CD8-positive, alpha-beta memory T cell (primary cell): ENCODE data around the gene UPF2. TPM values are rescaled to one million over a fixed set of nuclear protein-coding genes. Genes with fewer than 3 reads are reported as not detected.

Experiments
- CTCF ChIA-PET: fragments of 350-600 bp; sonication (Branson Sonifier 250); formaldehyde crosslinking; loops from one replicate; lab custom pipeline; 2021; ENCODE audit warnings: antibody characterized with exemption; lab: Charles Lee
- POLR2A ChIA-PET: fragments of 350-600 bp; sonication (Branson Sonifier 250); formaldehyde crosslinking; loops from one replicate; lab custom pipeline; 2021; ENCODE audit warnings: antibody characterized with exemption; lab: Charles Lee
- DNase-seq, 5 donors: peaks; one replicate each; pipeline versions ENCODE4 v3.0.0 to v3.0.0-alpha.2; 2020 to 2022; ENCODE audit warnings: mixed read lengths in 1 of 5
- H3K27ac ChIP-seq: one replicate; pipeline ENCODE4 v1.7.0; 2013; ENCODE audit warnings: low read depth, mild to moderate bottlenecking, low read length, moderate library complexity
- H3K27me3 ChIP-seq: 2 replicates; pipeline ENCODE4 v1.7.0; 2013; ENCODE audit warnings: low read length, mild to moderate bottlenecking; ENCODE audit not compliant: insufficient read depth, poor library complexity, severe bottlenecking
- H3K36me3 ChIP-seq: 2 replicates; pipeline ENCODE4 v1.7.0; 2013; ENCODE audit warnings: mild to moderate bottlenecking, low read length, moderate library complexity; ENCODE audit not compliant: insufficient read depth
- H3K4me1 ChIP-seq: 2 replicates; pipeline ENCODE4 v1.7.0; 2013; ENCODE audit warnings: mild to moderate bottlenecking, low read length, moderate library complexity; ENCODE audit not compliant: insufficient read depth
- H3K4me3 ChIP-seq: 2 replicates; pipeline ENCODE4 v1.7.0; 2013; ENCODE audit warnings: mild to moderate bottlenecking, low read length
- H3K9me3 ChIP-seq: 2 replicates; pipeline ENCODE4 v1.7.0; 2013; ENCODE audit warnings: mild to moderate bottlenecking, low read length
- H3K27ac Mint-ChIP-seq, 8 donors: one replicate each; pipeline ENCODE4 v1.8.0; 2020 to 2021; ENCODE audit warnings: mixed read lengths in 8 of 8, mild to moderate bottlenecking in 6 of 8, inconsistent platforms in 3 of 8, moderate library complexity in 3 of 8
- H3K27me3 Mint-ChIP-seq, 2 donors: one replicate each; pipeline ENCODE4 v1.8.0; 2020 to 2021; ENCODE audit warnings: mixed read lengths in 2 of 2, mild to moderate bottlenecking in 1 of 2, moderate library complexity in 1 of 2
- H3K36me3 Mint-ChIP-seq, 3 donors: one replicate each; pipeline ENCODE4 v1.8.0; 2020 to 2021; ENCODE audit warnings: mixed read lengths in 3 of 3, inconsistent platforms in 1 of 3, mild to moderate bottlenecking in 1 of 3
- H3K4me1 Mint-ChIP-seq, 3 donors: one replicate each; pipeline ENCODE4 v1.8.0; 2020 to 2021; ENCODE audit warnings: mixed read lengths in 3 of 3, inconsistent platforms in 1 of 3, mild to moderate bottlenecking in 1 of 3
- H3K4me3 Mint-ChIP-seq, 7 donors: one replicate each; pipeline ENCODE4 v1.8.0; 2020 to 2021; ENCODE audit warnings: mixed read lengths in 7 of 7, mild to moderate bottlenecking in 6 of 7, moderate library complexity in 4 of 7, inconsistent platforms in 2 of 7
- H3K9me3 Mint-ChIP-seq, 5 donors: one replicate each; pipeline ENCODE4 v1.8.0; 2020 to 2022; ENCODE audit warnings: mixed read lengths in 5 of 5, mild to moderate bottlenecking in 3 of 5, moderate library complexity in 2 of 5, inconsistent platforms in 1 of 5
- polyA plus RNA-seq: library from polyadenylated mRNA; unstranded; fragments of 300-500 nt; fragmentation: Illumina TruSeq; gene quantifications from one replicate; pipeline ENCODE4 v1.2.3, GENCODE V29; 2021
- total RNA-seq, 2 experiments: library from RNA; stranded (reverse); gene quantifications; one replicate each; pipeline ENCODE4 v1.2.3, GENCODE V29; 2021

UPF2 gene
- total and polyA plus RNA-seq, 3 experiments from 2014 or later, result 18.5 to 42.4 (median 39.8) TPM

- Mint-ChIP-seq H3K36me3 (peaks cover 4 to 42% (median 13%) of the 10 kb centered on the region in 3 donors), H3K27me3 (peaks cover 0 to 2% of the 10 kb centered on the region in 2 donors), H3K4me1 (peaks cover 41 to 65% (median 62%) of the 10 kb centered on the region in 3 donors), H3K27ac (peak overlapping the region in 1 of 8 donors; percentile 7), H3K9me3 (no peaks in the 10 kb centered on the region), H3K4me3 (no peak overlapping the region)
- H3K9me3 ChIP-seq, result no peaks in the 10 kb centered on the region
- no peak for DNase-seq
- H3K4me1 ChIP-seq, result peaks cover 13% of the 10 kb centered on the region
- H3K4me3 ChIP-seq, result no peak overlapping the region
- H3K36me3 ChIP-seq, result peaks cover 5% of the 10 kb centered on the region
- no peaks in the 10 kb centered on the region for H3K27me3 ChIP-seq
- ChIA-PET CTCF (no interaction called here), POLR2A (no interaction called here)
- no peak overlapping the region for H3K27ac ChIP-seq
These were observed 6.4 kb downstream of the UPF2 start for GRCh38 chr10:12036073-12036655.

GRCh38 chr10:12031404-12031803 is 11.2 kb downstream of the UPF2 start:
- Histone ChIP-seq H3K27me3 (no peaks in the 10 kb centered on the region), H3K4me3 (no peak overlapping the region), H3K27ac (no peak overlapping the region), H3K4me1 (no peaks in the 10 kb centered on the region), H3K36me3 (peaks cover 17% of the 10 kb centered on the region), H3K9me3 (no peaks in the 10 kb centered on the region)
- no peaks in the 10 kb centered on the region for H3K9me3 Mint-ChIP-seq
- peaks cover 41 to 65% (median 58%) of the 10 kb centered on the region in 3 donors for H3K4me1 Mint-ChIP-seq
- no peaks in the 10 kb centered on the region for H3K27me3 Mint-ChIP-seq
- DNase-seq, result no peak
- ChIA-PET CTCF (no interaction called here), POLR2A (no interaction called here)
- no peak overlapping the region for H3K4me3 Mint-ChIP-seq
- H3K36me3 Mint-ChIP-seq, result peaks cover 4 to 72% (median 29%) of the 10 kb centered on the region in 3 donors
- peak overlapping the region in 3 of 8 donors; percentile 25 to 59 (median 54) for H3K27ac Mint-ChIP-seq

DNA sequence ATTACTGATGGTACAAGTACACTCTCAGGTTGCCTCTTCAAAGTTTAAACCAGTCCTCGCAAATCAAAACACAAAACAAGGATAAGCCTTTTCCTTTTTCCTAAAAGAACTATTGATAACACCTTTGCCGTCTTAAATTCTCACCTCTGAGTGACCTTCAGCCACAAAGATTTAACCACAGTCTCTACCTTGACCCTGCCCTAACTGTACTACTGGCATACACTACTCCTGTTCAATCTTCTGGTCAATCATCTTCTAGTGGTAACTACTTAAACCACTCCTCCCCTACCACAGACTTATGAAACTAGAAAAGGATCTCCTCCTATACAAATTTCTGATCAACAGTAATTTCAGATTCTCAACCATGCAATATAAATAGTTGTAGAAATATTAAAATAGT is 15.1 kb downstream of the UPF2 start:
- Histone ChIP-seq H3K27me3 (no peaks in the 10 kb centered on the region), H3K9me3 (no peaks in the 10 kb centered on the region), H3K36me3 (peaks cover 12% of the 10 kb centered on the region), H3K4me3 (no peak overlapping the region), H3K27ac (no peak overlapping the region), H3K4me1 (peaks cover 7% of the 10 kb centered on the region)
- H3K4me1 Mint-ChIP-seq, result peaks cover 39 to 68% (median 65%) of the 10 kb centered on the region in 3 donors
- ChIA-PET CTCF (no interaction called here), POLR2A (no interaction called here)
- H3K9me3 Mint-ChIP-seq, result no peaks in the 10 kb centered on the region
- peak overlapping the region in 4 of 8 donors; percentile 10 to 71 (median 24) for H3K27ac Mint-ChIP-seq
- H3K4me3 Mint-ChIP-seq, result no peak overlapping the region
- no peak for DNase-seq
- H3K27me3 Mint-ChIP-seq, result no peaks in the 10 kb centered on the region
- H3K36me3 Mint-ChIP-seq, result peaks cover 0 to 56% (median 27%) of the 10 kb centered on the region in 3 donors

DNA sequence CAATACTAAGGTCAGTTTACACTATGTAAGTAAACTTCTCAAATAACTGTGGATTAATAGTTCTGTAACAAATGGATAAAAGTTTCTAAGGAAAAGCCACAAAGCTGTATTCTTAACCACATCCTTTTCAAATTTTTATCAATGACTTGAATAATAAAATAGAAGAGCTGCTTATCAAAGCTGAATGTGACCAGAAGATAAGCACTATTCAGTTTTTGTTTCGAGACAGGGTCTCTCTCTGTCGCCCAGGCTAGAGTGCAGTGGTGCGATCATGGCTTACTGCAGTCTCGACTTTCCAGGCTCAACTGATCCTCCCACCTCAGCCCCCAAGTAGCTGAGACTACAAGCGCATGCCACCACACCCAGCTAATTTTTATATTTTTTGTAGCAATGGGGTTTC is 17.0 kb downstream of the UPF2 start:
- no peak overlapping the region for H3K4me3 Mint-ChIP-seq
- peaks cover 35 to 62% (median 60%) of the 10 kb centered on the region in 3 donors for H3K4me1 Mint-ChIP-seq
- Histone ChIP-seq H3K4me3 (no peak overlapping the region), H3K27ac (no peak overlapping the region), H3K4me1 (peaks cover 10% of the 10 kb centered on the region), H3K9me3 (no peaks in the 10 kb centered on the region), H3K36me3 (peaks cover 12% of the 10 kb centered on the region), H3K27me3 (no peaks in the 10 kb centered on the region)
- no peak for DNase-seq
- peak overlapping the region in 1 of 8 donors; percentile 38 for H3K27ac Mint-ChIP-seq
- no peaks in the 10 kb centered on the region for H3K9me3 Mint-ChIP-seq
- POLR2A ChIA-PET, result no interaction called here
- peaks cover 0 to 49% (median 18%) of the 10 kb centered on the region in 3 donors for H3K36me3 Mint-ChIP-seq
- H3K27me3 Mint-ChIP-seq, result no peaks in the 10 kb centered on the region
- CTCF ChIA-PET, result no interaction called here

DNA sequence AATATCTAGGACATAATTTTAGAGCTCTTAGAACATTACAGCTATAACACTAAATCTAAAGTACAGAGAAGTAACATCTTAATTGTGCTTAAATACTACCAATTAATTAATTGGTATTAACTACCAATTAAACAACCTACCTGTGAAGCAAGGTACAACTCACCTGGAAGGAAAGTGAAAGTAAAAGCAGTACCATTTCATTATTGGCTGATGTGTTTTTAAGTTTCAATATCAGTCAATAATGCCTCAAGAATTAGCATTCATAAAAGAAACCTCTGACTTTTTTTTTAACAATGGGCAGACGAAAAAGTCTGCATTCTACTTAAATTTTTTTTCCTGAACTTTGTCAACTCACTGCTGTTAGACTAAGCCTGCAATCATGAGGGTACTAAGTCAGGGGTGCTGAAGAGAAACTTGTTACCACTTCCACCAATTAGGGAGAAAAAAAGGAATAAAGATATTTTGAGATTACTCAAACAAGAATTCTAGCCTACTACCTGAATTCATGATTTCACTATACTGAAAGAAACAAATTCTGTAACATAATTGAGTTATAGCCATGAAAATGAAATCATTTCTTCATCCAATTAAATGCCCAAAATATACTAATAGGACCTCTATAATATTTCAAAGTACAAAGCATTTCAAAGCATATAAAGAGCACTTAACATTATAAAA is 19.9 kb downstream of the UPF2 start:
- Histone ChIP-seq H3K27ac (no peak overlapping the region), H3K9me3 (no peaks in the 10 kb centered on the region), H3K27me3 (no peaks in the 10 kb centered on the region), H3K4me3 (peak overlapping the region; percentile 6), H3K36me3 (no peaks in the 10 kb centered on the region), H3K4me1 (peaks cover 10% of the 10 kb centered on the region)
- Mint-ChIP-seq H3K4me1 (peaks cover 28 to 53% (median 53%) of the 10 kb centered on the region in 3 donors), H3K27ac (peak overlapping the region in 7 of 8 donors; percentile 32 to 79 (median 77)), H3K9me3 (no peaks in the 10 kb centered on the region), H3K4me3 (peak overlapping the region in 6 of 7 donors; percentile 25 to 65 (median 54)), H3K27me3 (no peaks in the 10 kb centered on the region), H3K36me3 (peaks cover 0 to 27% (median 7%) of the 10 kb centered on the region in 3 donors)
- CTCF ChIA-PET, result no interaction called here
- POLR2A ChIA-PET, result no interaction called here
- DNase-seq, result no peak

GRCh38 chr10:12020574-12020973 is 22.0 kb downstream of the UPF2 start:
- no peaks in the 10 kb centered on the region for H3K36me3 ChIP-seq
- DNase-seq, result no peak
- Mint-ChIP-seq H3K27me3 (no peaks in the 10 kb centered on the region), H3K4me3 (no peak overlapping the region), H3K27ac (no peak overlapping the region), H3K4me1 (peaks cover 17 to 41% (median 41%) of the 10 kb centered on the region in 3 donors), H3K9me3 (no peaks in the 10 kb centered on the region), H3K36me3 (peaks cover 0 to 13% (median 1%) of the 10 kb centered on the region in 3 donors)
- H3K27me3 ChIP-seq, result no peaks in the 10 kb centered on the region
- ChIA-PET POLR2A (no interaction called here), CTCF (no interaction called here)
- H3K27ac ChIP-seq, result no peak overlapping the region
- H3K4me1 ChIP-seq, result peaks cover 10% of the 10 kb centered on the region
- no peak overlapping the region for H3K4me3 ChIP-seq
- H3K9me3 ChIP-seq, result no peaks in the 10 kb centered on the region

GRCh38 chr10:12019283-12019971 is 23.2 kb downstream of the UPF2 start:
- POLR2A ChIA-PET, result no interaction called here

More at GRCh38 chr10:12019283-12019971, 23.2 kb downstream of the UPF2 start:
- no peaks in the 10 kb centered on the region for H3K9me3 Mint-ChIP-seq
- H3K27ac Mint-ChIP-seq, result peak overlapping the region in 2 of 8 donors; percentile 42 to 50
- H3K27ac ChIP-seq, result no peak overlapping the region
- peaks cover 0 to 17% (median 1%) of the 10 kb centered on the region in 3 donors for H3K36me3 Mint-ChIP-seq
- no peaks in the 10 kb centered on the region for H3K27me3 Mint-ChIP-seq
- H3K9me3 ChIP-seq, result no peaks in the 10 kb centered on the region
- H3K36me3 ChIP-seq, result no peaks in the 10 kb centered on the region
- H3K4me1 ChIP-seq, result peaks cover 10% of the 10 kb centered on the region
- CTCF ChIA-PET, result no interaction called here
- H3K4me3 Mint-ChIP-seq, result peak overlapping the region in 1 of 7 donors; percentile 27
- H3K4me3 ChIP-seq, result no peak overlapping the region
- peaks cover 21 to 43% (median 38%) of the 10 kb centered on the region in 3 donors for H3K4me1 Mint-ChIP-seq
- DNase-seq, result no peak
- H3K27me3 ChIP-seq, result no peaks in the 10 kb centered on the region
